Measurements from ENCODE around the gene SNCA.

The SNCA gene

GRCh38 chr4:89813197-89813596 is 23.8 kb downstream of the SNCA start:
- DNase-seq: no peak

GRCh38 chr4:89807441-89808140 is 29.4 kb downstream of the SNCA start:
- DNase-seq: no peak

- no peak for DNase-seq
These were observed 31.7 kb downstream of the SNCA start for GRCh38 chr4:89805297-89805696.

- no peak for DNase-seq
These were observed 33.0 kb downstream of the SNCA start for GRCh38 chr4:89803915-89804314.

GRCh38 chr4:89803036-89803435 is 33.9 kb downstream of the SNCA start:
- DNase-seq: no peak

GRCh38 chr4:89800527-89801103 is 36.3 kb downstream of the SNCA start:
- no peak for DNase-seq

GRCh38 chr4:89800012-89800516 is 36.9 kb downstream of the SNCA start:
- no peak for DNase-seq

- DNase-seq: no peak
These were observed 37.9 kb downstream of the SNCA start for GRCh38 chr4:89799071-89799470.

GRCh38 chr4:89797117-89797516 is 39.8 kb downstream of the SNCA start:
- no peak for DNase-seq

GRCh38 chr4:89788206-89789072 is 48.5 kb downstream of the SNCA start:
- DNase-seq: no peak

GRCh38 chr4:89784686-89785231 is 52.2 kb downstream of the SNCA start:
- no peak for DNase-seq

- DNase-seq: no peak
These were observed 55.6 kb downstream of the SNCA start for GRCh38 chr4:89781321-89781720.

- DNase-seq: no peak
These were observed 63.2 kb downstream of the SNCA start for GRCh38 chr4:89773805-89774204.

GRCh38 chr4:89769856-89770255 is 67.1 kb downstream of the SNCA start:
- no peak for DNase-seq

- no peak for DNase-seq
These were observed 69.0 kb downstream of the SNCA start for GRCh38 chr4:89767924-89768323.

GRCh38 chr4:89765966-89766365 is 71.0 kb downstream of the SNCA start:
- no peak for DNase-seq

- no peak for DNase-seq
These were observed 71.4 kb downstream of the SNCA start for GRCh38 chr4:89765528-89765927.

GRCh38 chr4:89762311-89762710 is 74.7 kb downstream of the SNCA start:
- DNase-seq: no peak

GRCh38 chr4:89759426-89759825 is 77.5 kb downstream of the SNCA start:
- no peak for DNase-seq

- no peak for DNase-seq
These were observed 79.7 kb downstream of the SNCA start for GRCh38 chr4:89757154-89757719.

- no peak for DNase-seq
These were observed 81.7 kb downstream of the SNCA start for GRCh38 chr4:89755220-89755619.

- no peak for DNase-seq
These were observed 82.4 kb downstream of the SNCA start for GRCh38 chr4:89754531-89754930.

- no peak for DNase-seq
These were observed 83.3 kb downstream of the SNCA start for GRCh38 chr4:89753601-89754066.

Data from activated effector memory CD4-positive, alpha-beta T cell treated with anti-CD3 and anti-CD28 coated beads, Interleukin-2, amount 50 U/mL, for 16 hours (primary cell).